NCI-H146 treated with DMSO at 0.1 percent for 48 hours (cell line): ENCODE data around the gene HPRT1.

Experiments used
- DNase-seq: peaks from one replicate; lab custom pipeline; 2025; ENCODE audit not compliant: unreplicated experiment; lab: John Stamatoyannopoulos, UW

Gene HPRT1

GRCh38 chrX:134541906-134542305 is 81.9 kb downstream of the HPRT1 start:
- DNase-seq: no peak

- no peak for DNase-seq
These were observed 82.5 kb downstream of the HPRT1 start for GRCh38 chrX:134542485-134542884.

GRCh38 chrX:134543288-134543687 is 83.3 kb downstream of the HPRT1 start:
- DNase-seq: no peak

GRCh38 chrX:134544135-134544512 is 84.2 kb downstream of the HPRT1 start:
- no peak for DNase-seq

GRCh38 chrX:134544513-134545151 is 84.7 kb downstream of the HPRT1 start:
- no peak for DNase-seq

- no peak for DNase-seq
These were observed 85.5 kb downstream of the HPRT1 start for GRCh38 chrX:134545510-134545909.

- no peak for DNase-seq
These were observed 86.2 kb downstream of the HPRT1 start for GRCh38 chrX:134546187-134546586.

- DNase-seq: no peak
These were observed 87.2 kb downstream of the HPRT1 start for GRCh38 chrX:134547047-134547679.

- no peak for DNase-seq
These were observed 88.6 kb downstream of the HPRT1 start for GRCh38 chrX:134548257-134549201.
